IMR-90 (cell line): ENCODE measurements around the gene SH3TC1. TPM values are rescaled to one million over a fixed set of nuclear protein-coding genes. Genes with fewer than 3 reads are reported as not detected.

Experiments used
- ATAC-seq: fragments of 200-7000 bp; cut with Tn5 transposase; 2 replicates; pipeline ENCODE4 v1.9.1; 2020; ENCODE audit warnings: low read depth, mild to moderate bottlenecking, moderate library complexity
- BruUV-seq: library from RNA; stranded (reverse); fragments of 400-500 nt; replicated peaks from 2 replicates; lab custom pipeline; 2021; lab: Mats Ljungman, UMichigan
- CTCF ChIA-PET: fragments of 300-600 bp; formaldehyde crosslinking; extraction: SDS; loops from one replicate; lab custom pipeline; 2021; ENCODE audit warnings: antibody characterized with exemption; lab: Yijun Ruan, JAX
- POLR2A ChIA-PET: fragments of 300-600 bp; sonication (Branson Sonifier 250); formaldehyde crosslinking; loops from one replicate; lab custom pipeline; 2022; ENCODE audit warnings: antibody characterized with exemption; ENCODE audit not compliant: unreplicated experiment; lab: Charles Lee
- DNase-seq: peaks from one replicate; pipeline ENCODE4 v3.0.0; 2013
- H2AFZ ChIP-seq: replicated peaks from 2 replicates; pipeline ENCODE3; 2013; ENCODE audit warnings: low read length, mild to moderate bottlenecking; ENCODE audit not compliant: poor library complexity
- H2AK5ac ChIP-seq: 2 replicates; pipeline ENCODE4 v1.6.1; 2013; ENCODE audit warnings: low read depth, low read length, inconsistent platforms
- H2AK9ac ChIP-seq: replicated peaks from 2 replicates; pipeline ENCODE3; 2013; ENCODE audit warnings: mild to moderate bottlenecking, low read depth, low read length, moderate library complexity; ENCODE audit not compliant: poor library complexity
- H2BK120ac ChIP-seq: 2 replicates; pipeline ENCODE4 v1.6.1; 2013; ENCODE audit warnings: low read depth, low read length, inconsistent platforms
- H2BK15ac ChIP-seq: 3 replicates; pipeline ENCODE4 v1.6.1; 2013; ENCODE audit warnings: low read depth, low read length, inconsistent platforms
- H2BK20ac ChIP-seq: 2 replicates; pipeline ENCODE4 v1.6.1; 2013; ENCODE audit warnings: low read depth, mild to moderate bottlenecking, inconsistent platforms, low read length, moderate library complexity
- H2BK5ac ChIP-seq: 2 replicates; pipeline ENCODE4 v1.6.1; 2013; ENCODE audit warnings: mild to moderate bottlenecking, low read depth, low read length, inconsistent platforms; ENCODE audit not compliant: poor library complexity, severe bottlenecking
- H3K14ac ChIP-seq: replicated peaks from 2 replicates; pipeline ENCODE4 v1.6.1; 2013; ENCODE audit warnings: low read depth, low read length, inconsistent platforms
- H3K18ac ChIP-seq: 2 replicates; pipeline ENCODE4 v1.6.1; 2013; ENCODE audit warnings: low read depth, low read length, control low read depth
- H3K23ac ChIP-seq: 2 replicates; pipeline ENCODE4 v1.6.1; 2013; ENCODE audit warnings: low read depth, low read length, inconsistent platforms
- H3K27ac ChIP-seq: 2 replicates; pipeline ENCODE4 v1.5.1; 2013; ENCODE audit warnings: mild to moderate bottlenecking, control low read depth, low read length; ENCODE audit not compliant: insufficient read depth
- H3K27me3 ChIP-seq: 2 replicates; pipeline ENCODE4 v1.6.1; 2013; ENCODE audit warnings: low read length; ENCODE audit not compliant: control insufficient read depth, insufficient read depth
- H3K36me3 ChIP-seq: 2 replicates; pipeline ENCODE4 v1.6.1; 2013; ENCODE audit warnings: low read length, mixed read lengths; ENCODE audit not compliant: control insufficient read depth, insufficient read depth
- H3K4ac ChIP-seq: 2 replicates; pipeline ENCODE4 v1.6.1; 2013; ENCODE audit warnings: low read depth, low read length, inconsistent platforms
- H3K4me1 ChIP-seq: 2 replicates; pipeline ENCODE4 v1.6.1; 2013; ENCODE audit warnings: low read length, mixed read lengths; ENCODE audit not compliant: control insufficient read depth, insufficient read depth
- H3K4me2 ChIP-seq: 2 replicates; pipeline ENCODE4 v1.6.1; 2013; ENCODE audit warnings: low read depth, mild to moderate bottlenecking, control low read depth, low read length, moderate library complexity
- H3K4me3 ChIP-seq: 2 replicates; pipeline ENCODE4 v1.5.1; 2013; ENCODE audit warnings: low read depth, mild to moderate bottlenecking, control low read depth, low read length, moderate library complexity; ENCODE audit not compliant: insufficient read depth
- H3K56ac ChIP-seq: 2 replicates; pipeline ENCODE4 v1.6.1; 2013; ENCODE audit warnings: low read length, inconsistent platforms; ENCODE audit not compliant: insufficient read depth; ENCODE audit errors: extremely low read depth
- H3K79me1 ChIP-seq, 2 experiments: 2 replicates each; pipeline ENCODE4 v1.6.1; 2013; ENCODE audit warnings: low read length in 2 of 2, inconsistent platforms in 1 of 2, low read depth in 1 of 2
- H3K9ac ChIP-seq: 2 replicates; pipeline ENCODE4 v1.6.1; 2013; ENCODE audit warnings: low read depth, low read length, control low read depth
- H3K9me1 ChIP-seq: 2 replicates; pipeline ENCODE4 v1.6.1; 2013; ENCODE audit warnings: low read length, inconsistent platforms; ENCODE audit not compliant: insufficient read depth
- H3K9me3 ChIP-seq: 2 replicates; pipeline ENCODE4 v1.6.1; 2013; ENCODE audit warnings: low read length; ENCODE audit not compliant: control insufficient read depth, insufficient read depth
- H4K20me1 ChIP-seq: 2 replicates; pipeline ENCODE4 v1.6.1; 2013; ENCODE audit warnings: low read length, inconsistent platforms; ENCODE audit not compliant: insufficient read depth
- H4K5ac ChIP-seq: 2 replicates; pipeline ENCODE4 v1.6.1; 2013; ENCODE audit warnings: mild to moderate bottlenecking, low read depth, low read length, control low read depth
- H4K8ac ChIP-seq, 2 experiments: 2 replicates each; pipeline ENCODE4 v1.6.1; 2013; ENCODE audit warnings: low read depth in 2 of 2, low read length in 2 of 2, control low read depth in 1 of 2, inconsistent platforms in 1 of 2
- H4K91ac ChIP-seq: 2 replicates; pipeline ENCODE4 v1.6.1; 2013; ENCODE audit warnings: low read depth, low read length, inconsistent platforms; ENCODE audit not compliant: insufficient read depth
- BHLHE40 ChIP-seq: fragments of 150-350 bp; IDR thresholded peaks from 2 replicates; pipeline ENCODE4 v1.6.1; 2016; ENCODE audit warnings: mild to moderate bottlenecking, low read depth, low read length
- CEBPB ChIP-seq: IDR thresholded peaks from 2 replicates; pipeline ENCODE4 v1.6.1; 2012; ENCODE audit warnings: low read depth, low read length, improper control_type of control experiment
- CHD1 ChIP-seq: IDR thresholded peaks from 2 replicates; pipeline ENCODE4 v1.6.1; 2012; ENCODE audit warnings: low read depth, low read length, improper control_type of control experiment
- CTCF ChIP-seq: conservative IDR thresholded peaks from 2 replicates; pipeline ENCODE4 v1.5.1; 2012; ENCODE audit warnings: mild to moderate bottlenecking, low read depth, low read length, improper control_type of control experiment
- ELK1 ChIP-seq: fragments of 150-350 bp; IDR thresholded peaks from 2 replicates; pipeline ENCODE4 v1.6.1; 2016; ENCODE audit warnings: low read depth, mild to moderate bottlenecking, low read length, moderate library complexity, borderline replicate concordance
- FOS ChIP-seq: fragments of 150-350 bp; IDR thresholded peaks from 2 replicates; pipeline ENCODE4 v1.6.1; 2016; ENCODE audit warnings: low read depth, low read length
- MAFK ChIP-seq: IDR thresholded peaks from 2 replicates; pipeline ENCODE4 v1.6.1; 2012; ENCODE audit warnings: low read depth, low read length, improper control_type of control experiment
- MAZ ChIP-seq: IDR thresholded peaks from 2 replicates; pipeline ENCODE4 v1.6.1; 2012; ENCODE audit warnings: low read depth, mild to moderate bottlenecking, low read length, improper control_type of control experiment, moderate library complexity, borderline replicate concordance
- MXI1 ChIP-seq: IDR thresholded peaks from 2 replicates; pipeline ENCODE4 v1.6.1; 2012; ENCODE audit warnings: low read depth, mild to moderate bottlenecking, low read length, moderate library complexity, borderline replicate concordance
- NFE2L2 ChIP-seq: fragments of 150-350 bp; IDR thresholded peaks from 2 replicates; pipeline ENCODE4 v1.6.1; 2016; ENCODE audit warnings: low read depth, mild to moderate bottlenecking, low read length
- POLR2A ChIP-seq: IDR thresholded peaks from 2 replicates; pipeline ENCODE4 v1.6.1; 2012; ENCODE audit warnings: mild to moderate bottlenecking, low read depth, low read length
- RAD21 ChIP-seq: IDR thresholded peaks from 2 replicates; pipeline ENCODE4 v1.6.1; 2012; ENCODE audit warnings: low read length, improper control_type of control experiment
- RCOR1 ChIP-seq: IDR thresholded peaks from 2 replicates; pipeline ENCODE4 v1.6.1; 2012; ENCODE audit warnings: mild to moderate bottlenecking, low read length, improper control_type of control experiment; ENCODE audit not compliant: insufficient replicate concordance
- RFX5 ChIP-seq: IDR thresholded peaks from 2 replicates; pipeline ENCODE4 v1.8.0; 2012; ENCODE audit warnings: low read depth, mild to moderate bottlenecking, low read length, moderate library complexity
- SMC3 ChIP-seq: fragments of 150-350 bp; IDR thresholded peaks from 2 replicates; pipeline ENCODE4 v1.6.1; 2016; ENCODE audit warnings: low read depth, mild to moderate bottlenecking, antibody characterized with exemption, low read length, moderate library complexity
- USF2 ChIP-seq: fragments of 150-350 bp; IDR thresholded peaks from 2 replicates; pipeline ENCODE4 v1.6.1; 2017; ENCODE audit warnings: mild to moderate bottlenecking, antibody characterized with exemption, low read length, low read depth
- WGBS, 2 experiments: methylation state at CpG; one replicate each; pipeline versions ENCODE4 v1.1.5 to v1.1.7; 2013; ENCODE audit warnings: missing lambda C conversion rate in 2 of 2; ENCODE audit not compliant: insufficient read length in 1 of 2; ENCODE audit errors: extremely low coverage in 2 of 2; 5-methylcytosine and 5-hydroxymethylcytosine counted together
- dilution Hi-C: fragments of 300-500 bp; cut with HindIII; formaldehyde crosslinking; loops from one replicate; pipeline ENCODE4 v1.14.3; 2018; ENCODE audit warnings: low sequenced_read_pairs; ENCODE audit not compliant: unreplicated experiment
- in situ Hi-C: fragments of 300-500 bp; cut with MboI; formaldehyde crosslinking; loops from 3 replicates; pipeline ENCODE4 v1.14.3; 2019; ENCODE audit warnings: low sequenced_read_pairs, inconsistent platforms, mixed read lengths
- intact Hi-C: fragments of 100-400 bp; cut with micrococcal nuclease; formaldehyde crosslinking; loops from 2 replicates; pipeline ENCODE4 v1.10.0; 2022
- polyA plus RNA-seq, 3 experiments: library from polyadenylated mRNA; depleted of rRNA; stranded (reverse); fragments of >200 nt; gene quantifications; 2 replicates each; pipeline ENCODE4 v1.2.3, GENCODE V29; 2012; ENCODE audit warnings: low replicate concordance in 1 of 3
- total RNA-seq: library from RNA; depleted of rRNA; stranded (reverse); fragments of >200 nt; gene quantifications from 2 replicates; pipeline ENCODE4 v1.2.3, GENCODE V29; 2012

Gene SH3TC1
- total and polyA plus RNA-seq, 2 of the 4 experiments (the other 2 are of a cell fraction), result 1.6 to 2.2 TPM

GRCh38 chr4:8231551-8232049, 32.5 kb downstream of the SH3TC1 start:
- ChIA-PET POLR2A (no interaction called here), CTCF (interaction anchor here (2.8 kb wide), 1 partner anchor 55 kb away, joined by 6 read pairs; no protein-coding TSS in a partner anchor)
- dilution Hi-C loops, result no loop called here

More at GRCh38 chr4:8231551-8232049, 32.5 kb downstream of the SH3TC1 start:
- intact Hi-C loops (no loop called here), in situ Hi-C loops (no loop called here)
- Histone ChIP-seq H3K79me1 (no peaks in the 10 kb centered on the region), H4K91ac (no peak overlapping the region), H4K8ac (no peak overlapping the region), H3K18ac (no peak overlapping the region), H3K27me3 (no peaks in the 10 kb centered on the region), H2AFZ (no peak overlapping the region), H3K14ac (no peak overlapping the region), H3K4me1 (peaks cover 7% of the 10 kb centered on the region), H3K36me3 (no peaks in the 10 kb centered on the region), H3K4me2 (no peak overlapping the region), H3K27ac (no peak overlapping the region), H3K9me1 (0 out of 2 replicates have a peak, but pooled peaks cover 6% of the 10 kb centered on the region), H3K9me3 (no peaks in the 10 kb centered on the region), H3K23ac (no peak overlapping the region), H2BK15ac (no peak overlapping the region), H3K56ac (no peak overlapping the region), H2BK20ac (no peak overlapping the region), H2BK5ac (no peak overlapping the region), H2AK9ac (no peak overlapping the region), H3K4ac (no peak overlapping the region), H4K5ac (no peak overlapping the region), H3K4me3 (no peak overlapping the region), H2AK5ac (no peak overlapping the region), H2BK120ac (no peak overlapping the region), H3K9ac (no peak overlapping the region), H4K20me1 (no peaks in the 10 kb centered on the region; the same call in 1 of the 2 replicates)
- 82% methylated on average over 7 of the region's 21 CpGs; no CpG with 5 or more reads in 1 of the 2 experiments for WGBS, 2 experiments
- DNase-seq (no peak), ATAC-seq (no peak)
- TF ChIP-seq RFX5, result no peak
- no peak for TF ChIP-seq MXI1
- no peak for TF ChIP-seq USF2
- TF ChIP-seq RCOR1, result no peak
- no peak for TF ChIP-seq CHD1
- no peak for TF ChIP-seq ELK1
- TF ChIP-seq CEBPB, result no peak
- no peak for TF ChIP-seq MAFK
- no peak for TF ChIP-seq NFE2L2
- TF ChIP-seq RAD21, result no peak
- TF ChIP-seq BHLHE40, result no peak
- no peak for TF ChIP-seq FOS
- TF ChIP-seq SMC3, result no peak
- no peak for TF ChIP-seq CTCF
- no peak for TF ChIP-seq MAZ
- TF ChIP-seq POLR2A, result no peak
- no TSS peak for BruUV-seq
